Measurements from ENCODE around the gene MMP17.

Gene MMP17

DNA sequence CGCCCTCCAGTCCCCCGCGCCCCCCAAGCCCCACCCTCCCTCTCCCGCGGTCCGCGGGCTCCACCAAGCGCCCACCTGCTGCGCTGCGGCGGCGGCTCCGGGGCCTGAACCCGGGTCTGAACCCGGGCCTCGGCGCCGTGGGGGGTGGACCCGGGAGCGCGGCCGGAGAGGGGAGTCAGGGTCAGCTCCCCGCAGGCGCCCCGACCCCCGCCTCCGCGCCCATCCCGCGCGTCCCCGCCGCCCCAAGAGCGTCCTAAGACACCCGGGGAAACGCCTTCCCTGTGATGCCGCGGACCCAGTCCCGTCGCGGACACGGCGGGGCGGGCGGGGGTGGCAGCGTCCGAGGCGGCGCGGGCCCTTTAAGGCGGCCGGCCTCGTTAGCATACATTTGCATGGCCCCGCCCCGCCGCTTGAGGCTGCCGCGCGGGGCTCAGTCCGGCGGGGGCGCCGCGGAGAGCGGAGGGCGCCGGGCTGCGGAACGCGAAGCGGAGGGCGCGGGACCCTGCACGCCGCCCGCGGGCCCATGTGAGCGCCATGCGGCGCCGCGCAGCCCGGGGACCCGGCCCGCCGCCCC, at the start of gene MMP17:
MMP17 (plus strand) TSS at position 433 of the 574 bp plus-strand sequence; CDS start at position 535, 102 bp downstream.
- TF ChIP-seq CTCF (IDR thresholded peaks at IDR 0.05; ENCODE audit: low read depth, low read length, missing control alignments): peak; percentile 13
- DNase-seq (ENCODE audit: low read depth): no peak
- peak within 1 kb of the TSS; percentile 40 for H3K4me3 ChIP-seq (ENCODE audit: low read depth, low read length)

DNA sequence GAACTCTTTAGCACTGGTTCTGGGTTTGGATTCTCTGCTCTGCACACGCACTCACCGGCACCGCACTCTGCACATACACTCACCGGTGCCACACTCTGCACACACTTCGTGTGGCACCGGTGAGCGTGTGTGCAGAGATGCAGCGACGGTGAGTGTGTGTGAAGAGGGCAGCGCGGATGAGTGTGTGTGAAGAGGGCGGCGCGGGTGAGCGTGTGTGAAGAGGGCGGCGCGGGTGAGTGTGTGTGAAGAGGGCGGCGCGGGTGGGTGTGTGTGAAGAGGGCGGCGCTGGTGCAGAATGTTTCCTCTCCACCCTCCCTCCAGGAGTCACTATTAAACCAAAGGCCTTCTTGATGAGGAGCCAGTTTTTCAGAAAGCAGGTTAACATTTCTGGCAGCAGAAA, 49.2 kb upstream of the MMP17 start:
- no peak overlapping the region for H3K4me3 ChIP-seq (ENCODE audit: low read depth, low read length)
- TF ChIP-seq CTCF (IDR thresholded peaks at IDR 0.05; ENCODE audit: low read depth, low read length, missing control alignments): no peak

DNA sequence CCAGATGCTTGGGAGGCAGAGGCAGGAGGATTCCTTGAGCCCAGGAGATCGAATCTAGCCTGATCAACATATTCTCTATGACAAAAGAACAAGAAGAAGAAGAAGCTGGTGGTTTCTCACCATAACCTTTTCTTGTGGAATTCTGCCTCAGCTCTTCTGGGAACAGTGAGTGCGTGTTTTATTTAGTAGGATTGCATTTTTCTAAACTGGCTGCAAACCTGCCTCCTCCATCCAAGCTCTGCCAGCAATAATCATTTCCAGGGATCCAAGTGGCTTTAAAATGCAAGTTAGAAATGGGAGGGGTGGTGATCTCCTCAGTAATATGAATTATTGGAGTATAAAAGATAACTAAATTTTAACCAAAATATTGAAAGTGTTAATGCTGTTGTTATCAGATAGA, 46.1 kb upstream of the MMP17 start:
- H3K4me3 ChIP-seq (ENCODE audit: low read depth, low read length): no peak overlapping the region
- TF ChIP-seq CTCF (IDR thresholded peaks at IDR 0.05; ENCODE audit: low read depth, low read length, missing control alignments): no peak
- no peak for DNase-seq (ENCODE audit: low read depth)

More for the DNA sequence above, 49.2 kb upstream of the MMP17 start:
- no peak for DNase-seq (ENCODE audit: low read depth)

DNA sequence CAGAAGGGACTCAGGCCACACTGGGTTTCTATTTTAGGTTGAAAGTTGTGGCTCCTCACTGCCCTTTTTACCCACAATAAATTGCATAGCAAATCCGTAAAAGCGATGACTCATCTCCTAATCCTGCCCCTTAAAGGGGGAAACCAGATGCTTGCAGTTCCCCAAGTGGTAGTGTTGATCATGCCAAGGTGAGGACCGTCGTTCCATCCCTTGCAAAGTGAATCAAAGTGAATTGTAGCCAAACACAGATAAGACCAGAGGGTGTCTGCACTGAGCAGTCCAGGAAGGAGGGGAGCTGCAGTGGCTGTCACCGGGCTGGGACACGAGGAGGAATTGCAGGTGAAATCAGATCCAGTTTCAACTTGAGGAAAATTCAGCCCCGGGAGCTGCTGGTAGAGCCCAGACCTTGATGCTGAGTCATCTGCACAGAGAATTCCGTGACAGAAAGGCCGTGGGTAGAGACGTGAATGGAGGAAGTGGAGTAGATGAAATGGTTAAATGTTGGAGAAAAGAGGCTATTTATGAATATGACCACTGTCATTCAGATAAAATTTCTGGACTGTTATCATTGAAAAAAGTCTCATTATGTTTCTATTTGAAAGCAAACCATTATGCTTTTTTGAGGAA, 44.2 kb upstream of the MMP17 start:
- no peak for DNase-seq (ENCODE audit: low read depth)
- H3K4me3 ChIP-seq (ENCODE audit: low read depth, low read length): no peak overlapping the region
- no peak for TF ChIP-seq CTCF (IDR thresholded peaks at IDR 0.05; ENCODE audit: low read depth, low read length, missing control alignments)

- no peak for DNase-seq (ENCODE audit: low read depth)
- no peak for TF ChIP-seq CTCF (IDR thresholded peaks at IDR 0.05; ENCODE audit: low read depth, low read length, missing control alignments)
Measured at GRCh38 chr12:131784909-131785762, 43.1 kb upstream of the MMP17 start.

GRCh38 chr12:131785763-131786330, 42.3 kb upstream of the MMP17 start:
- TF ChIP-seq CTCF (IDR thresholded peaks at IDR 0.05; ENCODE audit: low read depth, low read length, missing control alignments): no peak
- no peak overlapping the region for H3K4me3 ChIP-seq (ENCODE audit: low read depth, low read length)
- no peak for DNase-seq (ENCODE audit: low read depth)

More at GRCh38 chr12:131784909-131785762, 43.1 kb upstream of the MMP17 start:
- no peak overlapping the region for H3K4me3 ChIP-seq (ENCODE audit: low read depth, low read length)

Data from GM12864 (cell line).